ENCODE results near the gene RABGAP1L.
"Not testable (repeated sequence)": the region's sequence is repeated elsewhere in the genome, so short reads cannot be mapped to it uniquely, and the experiment has no call there.

RABGAP1L gene

DNA sequence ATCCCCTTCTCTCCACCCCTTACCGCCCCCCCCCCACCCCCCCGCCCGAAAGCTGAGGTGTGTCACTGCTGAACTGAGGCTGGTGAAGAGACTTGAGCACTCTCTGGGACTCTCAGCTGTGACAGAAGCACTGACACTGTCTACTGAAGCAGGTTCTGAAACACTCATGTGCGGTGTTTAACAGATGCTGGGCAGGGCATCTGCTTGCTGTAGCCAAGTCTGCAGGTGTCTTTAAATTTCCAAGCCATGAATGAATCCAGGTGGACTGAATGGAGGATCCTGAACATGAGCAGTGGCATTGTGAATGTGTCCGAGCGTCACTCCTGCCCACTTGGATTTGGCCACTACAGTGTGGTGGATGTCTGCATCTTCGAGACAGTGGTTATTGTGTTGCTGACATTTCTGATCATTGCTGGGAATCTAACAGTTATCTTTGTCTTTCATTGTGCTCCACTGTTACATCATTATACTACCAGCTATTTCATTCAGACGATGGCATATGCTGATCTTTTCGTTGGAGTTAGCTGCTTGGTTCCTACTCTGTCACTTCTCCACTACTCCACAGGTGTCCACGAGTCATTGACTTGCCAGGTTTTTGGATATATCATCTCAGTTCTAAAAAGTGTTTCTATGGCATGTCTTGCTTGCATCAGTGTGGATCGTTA, 288.7 kb downstream of the RABGAP1L start, which contains the start of gene GPR52:
Gene GPR52, plus strand, starts transcription at position 99 of the 665 bp plus-strand sequence. Its CDS starts 148 bp downstream, at position 247.
- no peak for DNase-seq (ENCODE audit: low spot score)

DNA sequence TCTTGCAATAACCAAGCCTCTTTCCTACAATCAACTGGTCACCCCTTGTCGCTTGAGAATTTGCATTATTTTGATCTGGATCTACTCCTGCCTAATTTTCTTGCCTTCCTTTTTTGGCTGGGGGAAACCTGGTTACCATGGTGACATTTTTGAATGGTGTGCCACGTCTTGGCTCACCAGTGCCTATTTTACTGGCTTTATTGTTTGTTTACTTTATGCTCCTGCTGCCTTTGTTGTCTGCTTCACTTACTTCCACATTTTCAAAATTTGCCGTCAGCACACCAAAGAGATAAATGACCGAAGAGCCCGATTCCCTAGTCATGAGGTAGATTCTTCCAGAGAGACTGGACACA, 289.2 kb downstream of the RABGAP1L start:
- DNase-seq (ENCODE audit: low spot score), result no peak

DNA sequence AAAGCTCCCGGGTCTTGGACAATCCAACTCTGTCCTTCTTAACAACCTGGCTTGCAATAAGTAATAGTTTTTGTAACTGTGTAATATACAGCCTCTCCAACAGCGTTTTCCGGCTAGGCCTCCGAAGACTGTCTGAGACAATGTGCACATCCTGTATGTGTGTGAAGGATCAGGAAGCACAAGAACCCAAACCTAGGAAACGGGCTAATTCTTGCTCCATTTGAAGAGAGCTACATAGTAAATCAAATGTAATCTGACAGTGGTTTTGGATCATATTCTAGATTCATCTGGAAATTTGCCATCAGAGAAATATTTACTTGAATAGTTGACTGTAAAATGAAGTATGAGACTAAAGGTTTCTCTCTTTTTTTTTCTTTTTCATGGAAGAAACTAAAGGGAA, 289.7 kb downstream of the RABGAP1L start:
- DNase-seq (ENCODE audit: low spot score), result no peak

DNA sequence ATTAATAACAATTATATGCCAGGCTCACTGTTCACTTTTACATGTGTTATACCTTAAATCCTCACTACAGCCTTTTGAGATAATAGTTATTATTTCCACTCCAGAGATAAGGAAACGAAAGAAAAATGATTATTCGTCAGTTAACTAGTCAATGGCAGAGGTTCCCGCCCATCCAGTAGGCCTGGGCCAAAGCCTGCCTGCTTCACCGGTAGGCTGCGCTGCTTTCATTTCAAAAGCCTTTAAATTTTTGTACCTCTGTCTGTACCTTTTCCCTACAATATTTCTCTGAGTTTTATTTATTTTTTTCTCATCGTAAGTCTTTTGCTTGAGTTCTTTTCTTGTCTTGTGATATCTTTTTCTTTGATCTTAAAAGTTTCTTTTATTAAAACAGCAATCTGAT, 292.1 kb downstream of the RABGAP1L start:
- DNase-seq (ENCODE audit: low spot score), result no peak

DNA sequence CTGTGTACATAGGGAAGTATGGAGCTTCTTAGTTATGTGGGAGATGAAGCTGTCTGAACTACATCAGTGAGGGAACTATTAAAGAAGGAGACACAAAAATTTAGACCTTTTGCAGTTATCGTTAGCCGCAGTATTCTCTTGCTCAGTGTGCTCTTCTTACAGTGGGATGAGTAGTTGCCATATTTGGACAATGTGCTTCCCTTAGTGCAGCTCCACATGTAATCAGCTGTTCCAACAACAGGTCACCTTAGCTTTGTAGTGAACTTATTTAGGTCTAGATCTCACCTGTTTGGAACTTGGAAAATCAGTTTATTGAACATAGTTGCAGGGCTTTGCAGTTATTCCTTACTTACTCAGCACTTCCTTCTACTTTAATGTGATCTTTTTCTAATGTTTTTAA, 306.5 kb downstream of the RABGAP1L start:
- no peak for DNase-seq (ENCODE audit: low spot score)

DNA sequence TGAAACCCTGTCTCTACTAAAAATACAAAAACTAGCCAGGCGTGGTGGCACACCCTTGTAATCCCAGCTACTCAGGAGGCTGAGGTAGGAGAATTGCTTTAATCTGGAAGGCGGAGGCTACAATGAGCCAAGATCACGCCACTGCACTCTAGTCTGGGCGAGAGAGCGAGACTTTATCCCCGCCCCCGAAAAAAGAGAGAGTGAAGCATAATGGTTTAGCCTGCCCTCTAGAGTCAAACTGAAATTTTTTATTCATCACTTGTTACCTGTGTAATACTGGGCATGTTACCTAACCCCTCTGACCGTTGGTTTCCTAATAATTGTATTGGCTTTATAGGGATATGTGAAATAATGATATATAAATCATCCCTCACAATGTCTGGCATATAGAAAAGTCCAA, 307.3 kb downstream of the RABGAP1L start:
- DNase-seq (ENCODE audit: low spot score), result no peak

DNA sequence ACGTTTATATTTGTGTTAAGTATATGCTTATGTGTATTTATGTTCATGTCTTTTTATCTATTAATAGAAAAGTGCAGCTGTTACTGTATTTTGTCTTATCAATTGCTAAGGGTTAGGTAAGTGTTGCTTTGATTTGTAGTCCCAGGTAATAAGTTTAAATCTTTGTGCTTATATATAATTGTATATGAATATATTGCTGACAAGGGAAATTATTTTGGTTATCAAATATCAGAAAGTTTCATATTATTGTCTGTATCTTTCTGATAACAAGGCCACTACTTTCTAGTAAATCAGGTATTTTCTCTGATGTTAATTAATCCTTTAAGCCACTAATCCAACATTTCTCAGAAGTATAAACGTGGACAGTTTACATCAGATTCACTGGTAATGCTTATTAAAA, 309.7 kb downstream of the RABGAP1L start:
- no peak for DNase-seq (ENCODE audit: low spot score)

DNA sequence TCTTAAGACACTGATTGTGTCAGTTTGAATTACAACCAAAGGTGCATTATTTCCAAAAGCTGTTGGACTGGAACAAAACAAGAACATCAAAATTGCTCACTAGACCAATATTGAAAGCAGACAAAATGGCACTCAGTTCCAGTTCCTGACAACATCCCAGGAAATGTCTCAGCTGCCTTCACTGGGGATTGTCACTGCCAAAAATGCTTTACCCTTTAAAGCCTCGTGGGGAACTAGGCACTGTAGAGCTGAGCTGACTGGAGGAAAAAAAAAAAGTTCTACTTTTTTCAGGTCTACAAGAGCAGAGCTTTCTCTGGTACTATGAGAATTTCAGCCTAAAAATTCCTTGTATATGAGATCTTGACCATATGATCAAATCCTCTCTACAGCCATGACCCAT, 310.4 kb downstream of the RABGAP1L start:
- DNase-seq (ENCODE audit: low spot score), result no peak

DNA sequence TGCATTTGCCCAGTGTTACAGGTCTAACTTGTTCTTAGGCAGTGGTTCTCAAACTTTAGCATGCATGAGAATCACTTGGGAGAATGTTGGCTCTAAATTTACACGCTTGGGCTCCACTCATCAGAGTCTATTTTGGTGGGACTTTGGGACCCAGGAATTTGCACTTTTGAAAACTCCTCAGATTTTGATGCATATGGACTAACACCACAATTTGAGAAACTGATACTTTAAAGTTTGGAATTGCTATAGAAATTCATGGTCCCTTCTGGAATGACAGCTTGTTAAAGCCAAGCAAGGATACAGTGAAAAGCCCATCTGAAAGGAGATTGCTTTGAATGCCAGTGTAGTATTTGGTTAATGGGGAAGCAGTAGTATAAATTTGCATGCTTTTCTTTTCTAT, 320.0 kb downstream of the RABGAP1L start:
- DNase-seq (ENCODE audit: low spot score), result no peak

DNA sequence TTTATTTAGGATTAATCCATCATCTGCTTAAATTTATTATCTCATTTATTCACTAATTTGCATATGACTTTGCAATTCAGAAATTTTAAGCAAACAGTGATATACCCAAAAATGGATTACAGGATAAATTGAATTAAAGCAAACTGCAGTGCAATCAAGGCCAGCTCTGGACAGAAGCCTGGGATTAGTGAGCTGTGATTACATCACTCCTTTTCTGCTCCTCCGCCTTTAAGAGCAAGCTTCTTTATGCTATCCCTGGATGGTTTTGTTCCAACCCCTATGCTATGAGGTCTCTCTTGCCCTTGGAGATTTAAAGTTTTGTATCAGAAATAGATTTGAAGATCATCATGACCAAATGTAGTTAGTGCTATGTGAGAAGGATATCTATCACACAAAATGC, 321.0 kb downstream of the RABGAP1L start:
- DNase-seq (ENCODE audit: low spot score), result no peak

DNA sequence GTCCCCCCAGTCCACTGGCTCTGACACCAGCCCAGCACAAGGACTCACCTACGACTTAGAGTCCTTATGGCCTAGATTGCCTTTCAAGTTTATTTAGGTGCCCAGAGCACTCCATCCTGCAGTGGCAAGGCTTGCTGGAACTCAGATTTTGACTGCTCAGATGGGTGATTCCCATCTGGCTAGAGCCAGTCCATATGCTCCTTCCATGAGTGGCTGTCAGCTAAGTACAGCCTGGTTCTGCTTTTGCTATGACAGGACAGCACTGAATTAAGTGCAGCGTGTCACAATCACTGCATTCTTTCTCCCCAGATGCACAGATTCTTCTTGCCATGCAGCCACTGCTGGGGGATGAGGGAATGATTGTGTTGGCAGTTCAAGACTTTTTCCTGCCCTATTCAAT, 332.3 kb downstream of the RABGAP1L start:
- no peak for DNase-seq (ENCODE audit: low spot score)

DNA sequence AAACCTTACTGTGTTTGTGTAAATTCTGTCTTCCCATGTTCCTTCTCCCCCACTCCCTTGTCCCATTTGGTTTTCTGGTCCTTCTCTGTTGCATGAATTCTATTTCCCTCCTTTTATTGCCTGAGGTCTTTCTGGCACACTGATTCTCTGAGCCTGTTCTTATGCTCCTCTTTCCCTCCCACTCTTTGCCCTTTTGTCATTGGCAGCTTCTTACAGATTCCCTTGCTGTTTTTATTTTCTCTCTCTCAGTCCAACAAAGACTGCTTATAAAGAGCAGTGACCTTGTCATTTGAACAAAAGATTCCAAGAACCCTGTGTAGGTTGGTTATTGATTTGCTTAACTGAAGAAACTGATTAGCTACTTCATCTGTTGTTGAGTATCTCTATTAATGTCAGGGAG, 338.2 kb downstream of the RABGAP1L start:
- no peak for DNase-seq (ENCODE audit: low spot score)

DNA sequence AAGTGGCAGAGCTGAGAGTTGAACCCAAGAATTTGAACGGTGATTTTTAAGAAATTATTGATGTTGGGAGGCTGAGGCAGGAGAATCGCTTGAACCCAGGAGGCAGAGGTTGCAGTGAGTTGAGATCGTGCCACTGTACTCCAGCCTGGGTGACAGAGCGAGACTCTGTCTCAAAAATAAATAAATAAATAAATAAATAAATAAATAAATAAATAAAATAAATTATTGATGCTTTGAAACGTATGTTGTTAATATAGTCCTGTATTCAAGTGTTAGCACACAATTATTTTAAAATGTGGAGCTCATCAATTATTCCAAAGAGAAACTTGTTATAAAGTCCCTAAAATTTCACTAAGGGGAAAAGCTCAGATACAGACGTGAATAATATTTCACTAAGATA, 357.4 kb downstream of the RABGAP1L start:
- not testable (repeated sequence) for DNase-seq (ENCODE audit: low spot score)

DNA sequence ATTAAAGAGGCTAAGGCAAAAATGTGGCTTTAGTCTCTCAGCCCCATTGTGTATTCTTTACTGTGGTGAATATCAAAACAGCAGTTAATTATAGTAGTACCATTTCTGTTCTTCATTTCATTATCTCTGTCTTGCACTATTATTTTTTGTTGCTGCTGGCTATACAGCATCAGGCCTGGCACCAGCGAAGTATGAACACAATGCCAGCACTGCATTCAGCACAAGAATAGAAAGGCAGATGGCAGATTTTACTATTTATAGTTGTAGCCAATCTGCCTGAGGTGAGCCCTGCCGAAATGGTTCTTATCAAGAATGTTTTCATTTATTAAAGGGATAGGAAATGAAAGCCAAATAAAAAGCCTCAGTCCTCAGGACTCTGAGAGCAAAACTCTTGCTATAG, 360.5 kb downstream of the RABGAP1L start:
- no peak for DNase-seq (ENCODE audit: low spot score)

DNA sequence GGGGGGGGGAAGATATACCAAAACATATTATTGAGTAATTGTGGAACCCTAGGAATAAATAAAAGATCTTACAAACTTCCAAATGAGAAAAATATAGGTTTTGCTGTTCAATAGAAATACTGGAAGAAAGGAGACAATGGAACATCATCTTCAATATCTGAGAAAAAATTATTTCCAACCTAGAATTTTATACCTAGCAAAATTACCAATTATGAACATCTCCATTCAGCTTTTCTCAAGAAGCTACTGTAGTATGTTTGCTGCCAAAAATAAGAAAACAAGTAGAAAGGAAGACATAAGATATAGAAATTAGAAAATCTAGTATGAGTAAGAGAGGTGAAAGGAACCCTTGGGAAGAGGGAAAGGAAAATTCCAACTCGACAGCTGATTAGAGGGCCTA, 372.4 kb downstream of the RABGAP1L start:
- DNase-seq (ENCODE audit: low spot score), result no peak

DNA sequence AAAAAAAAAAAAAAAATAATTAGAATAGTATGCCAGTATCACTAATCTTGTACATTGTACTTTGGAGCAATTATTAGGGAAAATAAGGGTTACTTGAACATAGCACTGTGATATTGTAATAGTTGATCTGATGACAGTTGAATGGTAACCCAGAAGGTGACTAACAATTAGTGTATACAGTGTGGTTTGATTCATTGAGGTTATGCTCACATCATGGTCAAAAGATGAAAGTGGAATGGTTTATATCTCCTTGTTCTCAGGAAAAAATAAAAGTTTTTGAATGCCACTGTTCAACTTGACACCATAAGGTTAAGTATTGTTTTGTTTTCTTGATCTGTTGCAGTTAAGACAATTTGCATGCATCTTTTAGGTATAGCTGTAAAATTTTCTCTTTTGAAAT, 375.5 kb downstream of the RABGAP1L start:
- no peak for DNase-seq (ENCODE audit: low spot score)

DNA sequence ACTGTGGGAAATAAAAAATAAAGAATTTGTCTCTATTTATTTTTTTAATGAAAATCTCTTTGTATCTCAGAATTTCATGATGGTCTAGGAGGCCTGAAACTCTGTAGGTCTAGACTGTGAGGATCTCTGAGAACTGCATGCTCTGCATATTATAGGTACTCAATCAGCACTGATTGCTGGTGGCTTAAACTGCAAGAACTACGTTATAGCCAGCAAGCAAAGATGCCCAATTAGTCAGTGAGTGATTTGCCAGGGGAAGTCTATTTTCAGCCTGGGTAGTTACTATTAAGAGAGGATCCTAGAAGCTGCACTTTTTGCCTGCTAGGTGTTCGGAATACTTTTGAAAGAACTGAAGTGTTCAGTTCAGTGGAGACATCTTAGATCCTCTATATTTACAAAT, 375.9 kb downstream of the RABGAP1L start:
- DNase-seq (ENCODE audit: low spot score), result no peak

DNA sequence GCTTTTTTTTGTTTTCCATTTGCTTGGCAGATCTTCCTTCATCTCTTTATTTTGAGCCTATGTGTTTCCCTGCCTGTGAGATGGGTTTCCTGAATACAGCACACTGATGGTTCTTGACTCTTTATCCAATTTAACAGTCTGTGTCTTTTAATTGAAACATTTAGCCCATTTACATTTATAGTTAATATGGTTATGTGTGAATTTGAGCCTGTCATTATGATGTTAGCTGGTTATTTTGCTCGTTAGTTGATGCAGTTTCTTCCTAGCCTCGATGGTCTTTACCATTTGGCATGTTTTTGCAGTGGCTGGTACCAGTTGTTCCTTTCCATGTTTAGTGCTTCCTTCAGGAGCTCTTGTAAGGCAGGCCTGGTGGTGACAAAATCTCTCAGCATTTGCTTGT, 384.1 kb downstream of the RABGAP1L start:
- DNase-seq (ENCODE audit: low spot score), result not testable (repeated sequence)

DNA sequence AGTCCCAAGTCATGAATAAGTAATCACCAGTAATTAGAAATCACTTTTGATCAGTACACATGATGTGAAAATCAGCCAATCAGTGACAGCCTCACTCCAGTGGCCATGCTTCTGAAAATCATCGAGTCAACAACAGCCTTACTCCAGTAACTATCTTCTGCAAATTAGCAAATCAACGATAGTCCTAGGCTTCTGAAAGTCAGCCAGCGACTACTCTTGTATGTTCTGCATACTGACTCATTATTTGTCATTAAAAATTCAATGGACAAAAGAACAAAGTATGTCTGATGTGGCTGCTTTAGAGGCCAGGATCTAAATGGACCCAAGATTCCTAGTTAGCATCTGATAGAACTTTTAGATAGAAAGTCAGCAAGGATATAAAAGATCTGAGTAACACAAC, 391.0 kb downstream of the RABGAP1L start:
- DNase-seq (ENCODE audit: low spot score), result no peak

DNA sequence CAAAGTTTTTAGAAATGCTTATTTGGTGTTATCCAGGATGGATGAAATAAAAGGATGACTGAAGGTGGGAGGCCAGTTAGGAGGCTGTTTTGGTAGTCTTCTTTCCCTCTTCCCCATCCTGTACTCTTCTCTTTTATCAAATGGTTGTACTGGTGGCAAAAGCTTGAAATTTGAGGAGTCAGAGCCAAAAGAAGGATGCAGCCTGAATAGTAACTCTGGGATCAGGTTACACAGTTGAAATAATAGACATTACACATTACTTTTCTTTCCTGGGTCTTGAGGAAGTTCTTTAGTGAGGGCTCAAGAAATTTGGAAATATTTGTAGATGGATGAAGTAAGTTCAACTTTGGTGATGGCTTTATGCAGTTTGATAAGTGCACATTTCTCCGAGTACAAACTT, 397.1 kb downstream of the RABGAP1L start:
- DNase-seq (ENCODE audit: low spot score), result no peak

DNA sequence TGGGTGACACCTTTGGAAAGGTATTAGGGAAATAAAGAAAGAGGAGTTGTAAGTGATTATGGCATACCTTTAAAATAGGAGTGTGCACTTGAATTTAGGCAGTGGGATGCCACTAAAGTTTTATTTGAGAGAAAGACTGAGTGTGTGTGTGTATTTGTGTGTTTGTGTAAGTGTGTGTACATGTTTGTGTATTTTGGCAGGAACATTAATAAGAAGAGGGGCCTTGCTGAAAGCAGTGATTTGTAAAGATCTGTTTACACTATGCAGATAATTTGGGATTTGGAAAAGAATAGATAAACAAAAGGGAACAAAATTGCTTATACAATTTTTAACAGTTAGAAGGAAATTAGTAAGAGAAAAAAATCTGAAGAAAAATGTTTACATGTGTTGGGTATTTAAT, 409.2 kb downstream of the RABGAP1L start:
- no peak for DNase-seq (ENCODE audit: low spot score)

DNA sequence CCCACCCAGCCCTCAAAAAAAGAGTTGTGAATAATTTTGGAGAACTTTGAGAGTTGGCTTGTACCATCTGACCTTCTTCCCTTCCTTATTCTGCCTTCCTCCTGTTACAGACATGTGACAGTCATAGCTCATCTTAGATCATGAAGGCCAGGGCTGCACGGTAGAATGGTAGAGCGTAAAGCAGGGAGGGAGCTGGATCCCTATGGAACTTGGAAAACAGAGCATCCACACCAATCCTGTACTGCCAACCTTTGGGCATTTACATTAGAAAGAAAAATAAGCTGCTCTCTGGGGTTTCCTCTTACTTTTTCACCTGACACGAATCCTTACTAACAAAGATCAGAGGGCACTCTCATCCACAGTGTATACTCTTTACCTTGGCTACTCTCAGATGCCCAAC, 409.9 kb downstream of the RABGAP1L start:
- no peak for DNase-seq (ENCODE audit: low spot score)

DNA sequence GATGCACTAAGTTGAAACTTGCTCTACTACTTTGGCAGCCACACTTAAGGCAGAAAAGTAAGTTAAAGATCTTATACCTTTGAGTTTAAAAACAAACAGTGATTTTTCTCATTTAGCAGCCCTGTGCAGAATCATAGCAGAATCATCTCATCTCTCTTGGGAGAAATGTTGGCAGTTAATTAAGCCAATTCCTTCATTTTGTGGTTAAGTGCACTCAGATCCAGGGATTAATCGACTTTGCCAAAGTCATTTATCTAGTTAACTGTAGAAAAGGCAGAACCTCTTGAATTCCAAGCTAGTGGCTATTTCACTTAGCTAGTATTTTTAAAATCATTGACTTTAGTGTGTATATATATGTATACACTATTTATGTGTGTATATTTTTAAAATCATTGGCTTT, 413.5 kb downstream of the RABGAP1L start:
- DNase-seq (ENCODE audit: low spot score), result no peak

DNA sequence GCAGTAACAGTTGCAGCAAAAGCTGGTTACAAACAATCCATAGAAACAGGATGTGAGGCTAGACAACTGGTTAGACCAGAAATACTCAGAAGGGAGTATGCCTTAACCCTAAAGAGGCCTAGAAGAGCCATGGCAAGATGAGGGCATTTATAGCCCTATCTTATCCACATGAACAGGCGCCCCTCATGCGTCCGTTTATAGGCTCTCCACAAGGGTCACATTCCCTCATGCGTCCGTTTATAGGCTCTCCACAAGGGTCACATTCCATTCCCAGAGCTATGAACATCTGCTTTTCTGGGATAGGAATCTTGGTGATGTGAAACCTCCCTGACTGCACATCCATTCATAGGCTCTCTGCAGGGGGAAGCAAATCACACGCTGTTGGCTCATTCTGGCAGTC, 416.8 kb downstream of the RABGAP1L start:
- not testable (repeated sequence) for DNase-seq (ENCODE audit: low spot score)

DNA sequence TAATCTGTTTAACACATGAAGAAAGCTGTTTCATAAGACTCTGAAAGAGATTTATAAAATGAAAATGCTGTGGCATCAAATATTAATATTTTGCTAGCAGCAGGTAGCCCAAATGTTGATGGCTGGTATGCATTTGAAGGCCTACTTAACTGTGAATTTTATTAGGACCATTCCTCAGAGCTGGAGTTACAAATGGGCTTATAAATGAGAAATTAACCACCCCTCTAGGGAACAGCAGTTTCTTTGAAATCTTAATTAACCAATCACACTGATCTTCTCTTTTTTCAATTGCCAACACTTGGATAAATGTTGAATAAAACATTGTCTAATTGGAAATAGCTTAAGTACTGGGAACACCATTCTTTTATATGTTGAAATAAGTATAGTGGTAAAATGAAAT, 418.4 kb downstream of the RABGAP1L start:
- no peak for DNase-seq (ENCODE audit: low spot score)
